GM12874 (cell line): Measurements from ENCODE around the gene DNAJC10.
A peak's percentile ranks its signal among the peaks of the same experiment; 100 is the strongest.

Experiments used
- TF ChIP-seq, protein P1 (sequence below): IDR thresholded peaks from 2 replicates; pipeline ENCODE4 v1.5.1; 2011; ENCODE audit warnings: low read depth, mild to moderate bottlenecking, control low read depth, low read length, moderate library complexity; ENCODE audit not compliant: insufficient read depth

The DNAJC10 gene

DNA sequence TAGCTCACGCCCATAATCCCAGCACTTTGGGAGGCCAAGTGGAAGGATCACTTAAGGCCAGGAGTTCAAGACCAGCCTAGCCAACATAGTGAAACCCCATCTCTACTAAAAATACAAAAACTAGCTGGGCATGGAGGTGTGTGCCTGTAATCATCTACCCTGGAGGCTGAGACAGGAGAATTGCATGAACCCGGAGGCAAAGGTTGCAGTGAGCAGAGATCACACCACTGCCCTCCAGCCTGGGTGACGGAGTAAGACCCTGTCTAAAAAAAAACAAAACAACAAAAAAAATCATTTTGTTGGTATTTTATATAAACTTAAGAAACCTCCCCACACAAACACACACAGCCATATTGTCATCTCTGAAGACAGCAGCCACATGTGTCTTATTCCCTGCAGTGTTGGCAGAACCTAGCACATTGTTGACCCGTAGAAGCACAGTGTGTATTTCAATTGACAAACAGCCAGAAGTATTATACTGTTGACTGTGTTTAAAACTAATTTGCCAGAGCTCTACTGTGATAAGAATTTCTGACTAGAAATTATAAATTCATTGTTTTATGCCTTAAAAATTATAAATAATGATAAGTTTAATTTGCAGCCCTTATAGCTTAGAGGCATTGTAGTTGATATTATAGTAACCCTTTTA is 68.1 kb downstream of the DNAJC10 start:
- TF ChIP-seq, protein P1, sequence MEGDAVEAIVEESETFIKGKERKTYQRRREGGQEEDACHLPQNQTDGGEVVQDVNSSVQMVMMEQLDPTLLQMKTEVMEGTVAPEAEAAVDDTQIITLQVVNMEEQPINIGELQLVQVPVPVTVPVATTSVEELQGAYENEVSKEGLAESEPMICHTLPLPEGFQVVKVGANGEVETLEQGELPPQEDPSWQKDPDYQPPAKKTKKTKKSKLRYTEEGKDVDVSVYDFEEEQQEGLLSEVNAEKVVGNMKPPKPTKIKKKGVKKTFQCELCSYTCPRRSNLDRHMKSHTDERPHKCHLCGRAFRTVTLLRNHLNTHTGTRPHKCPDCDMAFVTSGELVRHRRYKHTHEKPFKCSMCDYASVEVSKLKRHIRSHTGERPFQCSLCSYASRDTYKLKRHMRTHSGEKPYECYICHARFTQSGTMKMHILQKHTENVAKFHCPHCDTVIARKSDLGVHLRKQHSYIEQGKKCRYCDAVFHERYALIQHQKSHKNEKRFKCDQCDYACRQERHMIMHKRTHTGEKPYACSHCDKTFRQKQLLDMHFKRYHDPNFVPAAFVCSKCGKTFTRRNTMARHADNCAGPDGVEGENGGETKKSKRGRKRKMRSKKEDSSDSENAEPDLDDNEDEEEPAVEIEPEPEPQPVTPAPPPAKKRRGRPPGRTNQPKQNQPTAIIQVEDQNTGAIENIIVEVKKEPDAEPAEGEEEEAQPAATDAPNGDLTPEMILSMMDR, result no peak

DNA sequence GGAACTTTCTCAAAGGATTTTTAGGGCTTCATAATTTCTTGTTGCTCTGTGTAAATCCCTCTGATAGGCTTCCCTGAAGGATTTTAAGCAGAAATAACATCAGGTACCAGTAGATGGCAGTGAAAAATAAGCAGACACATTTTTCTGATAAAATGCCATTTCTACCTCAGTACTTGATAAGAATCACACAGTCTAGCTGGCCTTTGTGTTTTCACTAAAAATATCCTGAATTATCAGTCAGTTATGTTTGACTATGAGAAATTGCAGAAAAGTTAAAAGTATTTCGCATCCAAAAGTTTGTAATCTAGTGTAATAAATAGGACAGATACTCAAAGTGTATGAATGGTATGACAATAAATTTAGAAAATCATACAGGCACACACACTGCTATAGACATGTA is 68.7 kb downstream of the DNAJC10 start:
- TF ChIP-seq, protein P1, result peak; percentile 19; the same call in 1 of the 2 replicates

DNA sequence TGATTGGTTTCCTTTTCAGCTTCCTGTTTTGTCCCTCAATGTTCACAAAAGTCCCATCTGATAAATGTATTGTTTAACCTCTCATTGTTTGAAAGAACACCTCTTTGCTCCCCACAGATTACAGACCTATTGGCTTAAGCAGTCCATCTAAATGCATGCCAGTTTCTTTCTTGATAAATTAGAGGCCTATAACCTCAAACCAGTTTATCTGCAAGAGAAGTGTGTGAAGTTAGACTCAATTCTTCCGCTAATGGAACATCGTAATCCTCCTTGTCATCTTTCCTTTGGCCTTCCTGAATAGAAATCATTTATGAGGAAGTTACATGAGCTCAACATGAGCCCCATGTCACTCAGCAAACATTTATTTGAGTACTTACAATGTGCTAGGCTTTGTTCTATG is 76.4 kb downstream of the DNAJC10 start:
- TF ChIP-seq, protein P1, result no peak

DNA sequence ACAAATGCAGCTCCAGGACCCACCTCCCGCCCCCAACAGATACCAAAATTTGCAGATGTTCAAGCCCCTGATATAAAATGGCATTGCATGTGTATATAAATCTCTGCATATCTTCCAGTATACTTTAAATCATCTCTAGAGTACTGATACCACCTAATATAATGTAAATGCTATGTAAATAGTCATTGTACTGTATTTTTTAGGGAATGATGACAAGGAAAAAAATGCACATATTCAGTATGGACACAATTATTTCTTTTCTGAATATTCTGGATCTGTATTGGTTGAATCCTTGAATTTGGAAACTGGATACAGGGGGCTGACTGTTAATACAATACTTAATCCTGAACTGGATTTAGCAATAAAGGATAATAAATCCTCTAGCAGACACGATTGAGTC is 82.7 kb downstream of the DNAJC10 start:
- TF ChIP-seq, protein P1, result no peak

DNA sequence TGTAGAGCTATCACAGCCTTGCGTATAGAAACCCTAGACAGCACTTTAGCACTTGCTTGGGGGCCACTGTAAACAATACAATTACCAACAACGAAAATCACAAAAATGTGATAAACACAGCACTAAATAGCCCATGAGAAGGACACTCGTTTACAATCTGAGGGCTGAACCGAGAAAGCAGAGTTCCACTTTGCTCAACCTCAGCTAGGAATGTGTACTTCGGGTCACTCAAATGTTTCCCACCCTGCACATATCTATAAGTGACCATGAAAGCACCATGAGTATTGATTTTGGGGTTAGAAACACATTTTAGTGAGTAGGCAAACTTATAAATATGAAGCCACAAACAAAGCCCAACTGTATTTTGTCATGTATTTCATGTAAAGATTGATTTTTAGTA is 88.1 kb downstream of the DNAJC10 start:
- TF ChIP-seq, protein P1, result no peak

DNA sequence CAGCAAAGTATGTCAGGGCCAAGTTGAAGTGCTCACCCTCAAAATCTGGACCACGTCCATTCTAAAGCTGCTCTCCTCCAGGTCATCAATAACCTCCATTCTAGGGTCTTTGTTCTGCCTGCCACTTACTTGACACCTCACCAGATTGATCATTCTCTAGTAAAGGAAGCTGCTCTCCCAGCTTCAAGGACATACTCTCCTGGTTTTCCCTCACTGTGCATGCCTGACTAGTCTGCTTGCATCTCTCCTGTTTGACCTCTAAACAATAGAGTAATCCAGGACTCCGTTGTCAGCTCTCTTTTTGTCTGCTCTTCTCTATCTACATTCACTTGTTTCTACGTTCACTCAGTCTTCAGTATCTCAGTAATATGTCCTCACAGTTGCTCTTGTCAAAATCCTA is 91.3 kb downstream of the DNAJC10 start:
- TF ChIP-seq, protein P1, result no peak

DNA sequence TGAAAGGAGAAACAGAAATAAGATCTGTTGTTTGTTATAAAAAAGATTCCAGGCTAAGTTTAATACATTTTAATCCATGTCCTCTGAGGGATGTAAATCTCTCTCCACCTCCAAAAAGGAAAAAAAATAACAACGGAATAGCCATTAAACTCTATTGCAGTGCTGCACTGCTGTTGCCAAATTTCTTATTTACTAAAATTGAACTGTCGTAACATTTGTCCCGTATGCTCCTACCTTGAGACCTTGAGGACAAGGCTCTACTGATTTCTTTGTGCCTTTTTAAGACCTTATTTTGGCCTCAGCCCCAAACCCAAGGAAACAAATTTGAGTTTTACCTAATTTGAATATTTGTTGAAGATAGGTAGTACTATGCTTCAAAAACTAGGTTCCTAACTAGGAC is 94.0 kb downstream of the DNAJC10 start:
- TF ChIP-seq, protein P1, result no peak
